Spleen (tissue), 7 donors: ENCODE data around the gene IGSF9B.
"Not testable (repeated sequence)": the region's sequence is repeated elsewhere in the genome, so short reads cannot be mapped to it uniquely, and the experiment has no call there.

Experiments used
- CTCF ChIP-seq, 11 experiments: fragments of 200-600 bp in 7 of 11; fragments of 450-650 bp in 4 of 11; sonication (generic) in 4 of 11; IDR thresholded peaks in 8 of 11; conservative IDR thresholded peaks in 3 of 11; 1 replicate in 7 of 11; 2 replicates in 4 of 11; pipeline versions ENCODE4 v1.4.0 to v1.8.0; 2016 to 2021; ENCODE audit warnings: antibody characterized with exemption in 11 of 11, inconsistent platforms in 4 of 11, mild to moderate bottlenecking in 1 of 11
- POLR2A ChIP-seq, 3 donors: fragments of 450-650 bp; IDR thresholded peaks; one replicate each; pipeline ENCODE4 v1.5.1; 2017; ENCODE audit warnings: antibody characterized with exemption in 3 of 3, mild to moderate bottlenecking in 1 of 3
- donor health status: DM: no; HTN: no; CAD: no; lungs with moderate emphysema.
- donor health status: DM: no; HTN: no; CAD: no.
- donor health status: DM: no; HTN: no; CAD: no.

DNA sequence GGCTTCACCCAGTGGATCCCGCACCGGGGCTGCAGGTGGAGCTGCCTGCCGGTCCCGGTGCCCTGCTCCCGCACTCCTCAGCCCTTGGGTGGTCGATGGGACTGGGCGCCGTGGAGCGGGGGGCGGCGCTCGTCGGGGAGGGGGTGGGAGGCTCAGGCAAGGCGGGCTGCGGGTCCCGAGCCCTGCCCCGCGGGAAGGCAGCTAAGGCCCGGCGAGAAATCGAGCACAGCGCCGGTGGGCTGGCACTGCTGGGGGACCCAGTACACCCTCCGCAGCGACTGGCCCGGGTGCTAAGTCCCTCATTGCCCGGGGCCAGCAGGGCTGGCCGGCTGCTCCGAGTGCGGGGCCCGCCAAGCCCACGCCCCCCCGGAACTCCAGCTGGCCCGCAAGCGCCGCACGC is 46.1 kb upstream of the IGSF9B start:
- TF ChIP-seq CTCF (IDR thresholded peaks at IDR 0.05 in 8 of 11, conservative IDR thresholded peaks at IDR 0.05 in 3 of 11); POLR2A (IDR thresholded peaks at IDR 0.05): not testable (repeated sequence)
